GM12892 (cell line): ENCODE measurements around the gene DDX56.

ENCODE experiments used
- POLR2A ChIP-seq: IDR thresholded peaks from 2 replicates; pipeline ENCODE4 v1.6.1; 2011; ENCODE audit warnings: low read depth, low read length, control low read depth
- TAF1 ChIP-seq: IDR thresholded peaks from 2 replicates; pipeline ENCODE4 v1.6.1; 2011; ENCODE audit warnings: low read depth, mild to moderate bottlenecking, control low read depth, low read length, borderline replicate concordance

DNA sequence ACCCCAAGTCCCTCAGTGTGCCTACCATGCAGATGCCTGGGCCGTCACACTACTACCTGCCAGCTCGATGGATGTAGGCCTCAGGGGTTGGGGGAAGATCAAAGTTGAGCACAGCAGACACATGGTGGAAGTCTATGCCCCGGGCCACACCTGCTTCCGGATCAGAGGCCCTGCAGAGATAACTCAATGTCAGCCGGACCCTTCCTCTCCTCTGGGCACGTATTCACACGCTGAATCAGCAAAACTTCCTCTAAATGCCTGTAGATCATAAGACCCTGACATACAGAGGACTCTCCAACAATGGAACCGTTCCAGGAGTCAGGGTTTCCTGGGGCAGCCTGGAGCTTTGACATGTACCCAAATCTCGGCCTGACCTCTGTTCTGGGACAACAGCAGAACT is 3.7 kb downstream of the DDX56 start:
- TF ChIP-seq POLR2A, result no peak
- no peak for TF ChIP-seq TAF1
